Activated gamma-delta T cell (primary cell): Measurements from ENCODE around the gene TNNI2.

ENCODE experiments used
- DNase-seq: peaks from one replicate; lab custom pipeline; 2025; lab: John Stamatoyannopoulos, UW

The TNNI2 gene

DNA sequence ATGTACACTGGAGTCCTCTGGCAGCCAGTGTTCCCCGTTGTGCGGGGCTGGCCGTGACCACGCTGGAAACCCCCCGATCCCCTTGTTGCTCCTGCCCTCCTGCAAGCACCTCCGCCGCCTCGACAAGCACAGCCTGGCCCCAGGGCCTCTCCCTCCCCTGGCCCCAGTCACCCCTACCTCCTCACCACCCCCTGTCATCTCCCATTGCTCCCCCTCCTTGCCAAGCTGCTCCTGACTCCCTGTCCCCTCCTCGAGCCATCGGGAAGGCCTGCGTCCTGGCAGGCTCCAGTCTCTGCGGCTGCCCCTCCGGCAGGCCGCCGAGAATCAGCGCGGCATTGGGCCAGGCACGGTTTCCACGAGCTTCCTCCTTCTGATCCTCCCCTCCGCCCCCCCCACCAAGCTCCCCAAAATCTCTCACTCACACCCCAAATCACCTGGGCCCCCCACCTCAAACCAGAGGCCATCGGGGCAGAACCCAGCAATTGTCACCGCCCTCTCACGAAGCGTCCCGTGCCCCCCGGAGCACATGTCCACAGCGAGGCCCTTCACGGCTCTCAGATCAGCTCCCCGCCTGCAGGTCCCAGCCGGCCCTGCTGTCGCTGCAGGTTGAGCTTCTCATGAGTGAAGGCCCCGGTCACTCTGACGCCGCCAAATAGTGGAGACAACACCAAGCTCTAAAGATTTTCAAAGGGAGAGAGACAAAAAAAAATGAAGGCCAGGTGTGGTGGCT lies 8.4 kb downstream of the TNNI2 start:
- DNase-seq, result no peak

DNA sequence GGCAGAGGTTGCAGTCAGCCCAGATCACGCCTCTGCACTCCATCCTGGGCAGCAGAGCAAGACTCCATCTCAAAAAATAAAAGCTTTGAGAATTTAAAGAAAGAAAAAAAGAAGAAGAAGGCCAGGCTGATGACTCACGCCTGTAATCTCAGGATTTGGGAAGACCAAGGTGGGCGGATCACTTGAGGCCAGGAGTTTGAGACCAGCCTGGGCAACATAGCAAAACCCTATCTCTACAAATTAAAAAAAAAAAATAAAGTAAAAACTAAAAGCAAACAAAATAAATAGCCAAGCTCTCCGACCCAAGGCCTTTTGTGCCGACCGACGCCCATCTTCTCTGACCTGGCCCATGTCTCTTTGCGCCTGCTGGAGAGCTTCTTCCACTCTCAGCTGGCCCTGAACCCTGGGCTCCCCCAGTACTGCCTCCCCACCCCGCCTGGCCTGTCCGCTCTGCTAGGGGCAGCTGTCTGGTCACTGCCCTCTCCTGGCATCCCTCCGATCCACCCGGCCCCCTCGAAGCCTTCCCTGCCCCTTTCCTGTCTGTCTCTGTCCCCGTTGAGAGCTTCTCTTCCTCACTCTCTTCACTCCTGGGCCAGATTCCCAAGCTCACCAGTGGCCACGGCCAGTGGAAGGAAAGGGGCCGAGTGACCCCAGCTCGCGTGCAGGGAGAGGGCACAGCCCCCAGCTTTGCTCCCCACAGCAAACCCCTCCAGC lies 9.3 kb downstream of the TNNI2 start:
- no peak for DNase-seq

DNA sequence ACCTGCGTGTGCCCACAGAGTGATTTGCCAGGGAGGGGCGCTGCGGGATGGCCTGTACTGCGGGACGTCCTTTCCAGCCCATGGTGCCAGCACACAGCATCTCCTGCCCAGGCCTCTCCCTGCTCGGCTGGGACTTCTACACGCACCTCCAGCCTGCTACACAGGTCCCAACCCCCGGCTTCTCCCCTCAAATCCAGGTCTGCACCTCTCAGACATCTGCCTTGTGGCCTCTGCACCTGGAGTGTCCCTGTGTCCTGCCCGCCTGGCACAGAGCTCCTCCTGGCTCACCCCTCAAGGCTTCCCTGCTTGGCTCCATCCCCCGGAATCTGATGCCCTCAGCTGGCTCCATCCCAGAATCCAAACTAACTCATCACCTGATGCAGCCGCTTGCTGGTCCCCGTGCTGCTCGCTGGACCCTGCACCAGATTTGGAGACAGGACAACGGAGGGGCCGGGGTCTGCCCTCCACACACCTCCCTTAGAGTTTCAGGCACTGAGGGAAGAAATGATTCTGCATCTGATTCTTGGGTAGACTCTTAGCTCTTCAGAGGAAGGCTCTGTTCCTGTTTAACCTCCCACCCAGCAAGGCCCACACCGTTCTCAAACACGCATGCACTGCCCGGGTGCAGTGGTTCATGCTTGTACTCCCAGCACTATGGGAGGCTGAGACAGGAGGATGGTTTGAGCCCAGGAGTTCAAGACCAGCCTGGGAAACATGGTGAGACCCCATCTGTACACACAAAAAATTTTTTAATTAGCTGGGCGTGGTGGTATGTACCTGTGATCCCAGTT lies 10.1 kb downstream of the TNNI2 start:
- DNase-seq, result no peak

- no peak for DNase-seq
Observed at GRCh38 chr11:1851468-1852180, 12.8 kb downstream of the TNNI2 start.

- no peak for DNase-seq
Observed at GRCh38 chr11:1852271-1852876, 13.6 kb downstream of the TNNI2 start.

- peak; percentile 53 for DNase-seq
Observed at GRCh38 chr11:1852877-1853276, 14.1 kb downstream of the TNNI2 start, which contains the start of gene LSP1. Gene LSP1 (plus strand): TSS chr11:1853084. CDS start chr11:1853145, 61 bp downstream.

DNA sequence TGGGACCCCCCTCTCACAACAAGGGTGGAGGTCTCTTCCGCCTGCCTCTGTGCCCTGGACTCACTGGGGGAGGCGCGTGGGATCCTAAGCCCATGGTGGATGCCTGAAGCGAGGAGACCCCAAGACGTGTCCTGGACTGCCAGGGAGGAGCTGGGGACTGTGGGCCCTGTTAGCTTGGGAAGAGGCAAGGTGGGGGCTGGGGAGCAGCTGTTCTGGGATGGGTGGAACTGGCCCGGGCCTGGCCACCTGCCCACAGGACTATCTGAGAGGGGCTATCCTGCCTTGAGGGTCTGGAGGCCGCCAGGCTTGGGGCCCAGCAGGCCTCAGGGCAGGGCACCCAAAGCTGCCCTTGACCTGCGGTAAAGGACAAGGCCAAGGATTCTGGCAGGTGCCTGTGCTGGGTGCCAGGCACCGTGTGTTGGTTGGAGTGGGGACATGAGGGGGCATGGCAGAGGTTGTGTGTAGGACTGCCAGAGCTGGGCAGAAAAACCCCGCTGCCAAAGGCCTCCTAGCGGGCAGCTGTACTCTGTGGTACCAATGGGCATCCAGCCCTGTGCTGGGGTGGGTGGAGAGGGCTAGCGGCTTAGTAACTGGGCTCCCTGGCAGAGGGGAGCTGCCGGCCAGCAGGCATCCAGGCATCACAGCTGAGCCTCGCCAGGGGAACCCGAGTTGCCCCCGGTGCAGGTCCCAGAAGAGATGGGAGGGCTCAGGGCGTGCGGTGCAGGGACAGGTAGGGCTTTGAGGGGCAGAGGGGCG lies 14.8 kb downstream of the TNNI2 start:
- DNase-seq, result no peak

DNA sequence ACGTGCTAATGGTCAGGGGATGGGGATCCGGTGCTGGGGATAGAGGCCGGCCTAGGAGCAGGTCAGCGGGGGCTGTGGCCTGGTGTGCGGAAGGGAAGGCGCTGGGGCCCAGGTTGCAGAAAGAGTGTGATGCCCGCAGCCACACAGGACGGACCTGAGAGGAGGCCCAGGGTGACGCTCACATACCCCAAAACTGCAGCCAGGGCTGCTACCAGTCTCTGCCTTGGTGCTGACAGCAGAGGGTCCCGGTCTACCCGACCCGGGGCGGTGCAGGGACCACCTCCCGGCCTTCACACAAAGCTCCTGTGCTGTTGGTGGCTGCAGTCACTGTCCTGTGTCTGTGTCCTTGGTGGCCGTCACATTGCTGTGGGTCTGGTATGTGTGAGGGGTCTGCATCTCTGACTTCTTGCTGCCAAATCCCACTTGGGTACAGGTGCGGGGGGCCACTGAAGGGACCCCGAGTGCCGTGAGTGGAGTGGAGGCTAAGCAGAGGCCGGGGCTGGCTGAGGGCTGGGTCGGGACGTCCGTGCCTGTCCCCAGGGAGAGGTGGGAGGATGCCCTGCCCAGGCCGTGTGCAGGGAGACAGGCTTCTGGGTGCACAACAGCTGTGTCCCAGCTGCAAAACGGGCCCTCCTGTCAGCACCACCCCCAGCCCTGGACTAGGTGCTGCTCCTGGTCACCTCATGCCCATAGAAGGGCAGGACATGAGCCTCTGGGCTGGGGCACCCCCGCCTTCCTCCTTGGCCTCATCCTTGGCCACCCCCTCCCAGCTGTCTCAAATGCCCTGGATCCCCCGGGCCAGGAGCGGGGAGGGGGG lies 15.6 kb downstream of the TNNI2 start:
- no peak for DNase-seq

- no peak for DNase-seq
Observed at GRCh38 chr11:1854949-1855885, 16.4 kb downstream of the TNNI2 start.

- no peak for DNase-seq
Observed at GRCh38 chr11:1855886-1856265, 17.1 kb downstream of the TNNI2 start.

- no peak for DNase-seq
Observed at GRCh38 chr11:1856306-1857005, 17.7 kb downstream of the TNNI2 start.

DNA sequence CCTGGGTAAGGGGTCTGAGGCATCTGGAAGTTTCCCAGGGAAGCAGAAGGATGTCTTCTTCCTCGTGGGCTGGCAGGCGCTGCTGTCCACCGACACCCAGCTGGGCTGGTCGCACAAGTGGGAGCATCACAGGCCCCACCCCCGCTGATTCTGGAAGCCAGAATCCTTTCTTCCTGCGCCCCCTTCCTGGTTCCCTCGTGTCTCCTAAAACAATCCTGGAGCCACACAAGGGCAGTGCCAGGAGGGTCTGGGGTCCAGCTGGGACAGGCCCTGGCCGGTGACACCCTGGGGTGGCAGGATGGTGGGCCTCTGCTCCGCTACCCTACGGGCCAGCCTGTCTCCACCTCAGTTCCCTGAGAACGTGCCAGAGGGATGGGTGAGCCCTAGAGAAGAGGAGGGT lies 18.3 kb downstream of the TNNI2 start:
- DNase-seq, result no peak

DNA sequence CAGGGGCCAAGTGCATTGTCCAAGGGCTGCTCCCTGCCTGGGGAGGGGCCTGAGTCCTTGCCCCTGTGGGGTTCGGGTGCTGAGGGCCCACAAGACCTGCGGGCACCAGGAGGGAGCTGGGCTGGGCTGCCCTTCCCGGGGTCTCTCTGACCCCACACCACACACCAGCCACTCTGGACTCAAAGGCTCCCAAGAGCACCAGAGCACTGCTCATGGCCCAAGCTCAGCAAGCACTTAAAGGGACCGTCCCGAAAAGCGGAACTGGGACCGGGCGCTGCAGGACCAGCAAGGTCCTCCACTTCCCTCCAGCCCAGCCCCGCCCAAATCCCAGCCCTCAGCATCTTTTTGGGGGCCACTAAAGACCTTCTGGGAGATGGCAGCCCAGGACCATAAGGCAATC lies 19.4 kb downstream of the TNNI2 start:
- DNase-seq, result no peak

GRCh38 chr11:1858576-1858975 lies 19.8 kb downstream of the TNNI2 start:
- DNase-seq, result no peak

- DNase-seq, result no peak
Observed at GRCh38 chr11:1859004-1859403, 20.2 kb downstream of the TNNI2 start.

GRCh38 chr11:1860108-1860507 lies 21.3 kb downstream of the TNNI2 start:
- DNase-seq, result no peak

GRCh38 chr11:1861435-1862411 lies 22.9 kb downstream of the TNNI2 start:
- DNase-seq, result no peak
